GM13977 (cell line): Measurements from ENCODE around the gene DGKE.

Source experiments
- DNase-seq: peaks from one replicate; pipeline ENCODE4 v3.0.0; 2012; ENCODE audit warnings: low spot score
- CTCF ChIP-seq: IDR thresholded peaks from 2 replicates; pipeline ENCODE4 v1.5.1; 2012; ENCODE audit warnings: mild to moderate bottlenecking, control low read depth; ENCODE audit not compliant: insufficient read depth; ENCODE audit errors: extremely low read depth, missing control alignments
- in situ Hi-C: fragments of 300-500 bp; cut with MboI; formaldehyde crosslinking; loops from one replicate; pipeline ENCODE4 v1.12.0; 2022; ENCODE audit warnings: low sequenced_read_pairs, low pct_unique_long_range_greater_than_20kb, mixed read lengths, inconsistent platforms; ENCODE audit not compliant: unreplicated experiment

Gene DGKE

GRCh38 chr17:56833809-56834379 is at the start of gene DGKE, which contains the start of gene C17orf67:
TSS of gene DGKE (plus strand) at chr17:56834151. CDS start at chr17:56834796, 645 bp downstream.
TSS of gene C17orf67 (minus strand) at chr17:56833920. CDS start at chr17:56815810, 18,110 bp downstream.
- TF ChIP-seq CTCF, result no peak
- in situ Hi-C loops, result no loop called here
- DNase-seq, result peak; percentile 99

DNA sequence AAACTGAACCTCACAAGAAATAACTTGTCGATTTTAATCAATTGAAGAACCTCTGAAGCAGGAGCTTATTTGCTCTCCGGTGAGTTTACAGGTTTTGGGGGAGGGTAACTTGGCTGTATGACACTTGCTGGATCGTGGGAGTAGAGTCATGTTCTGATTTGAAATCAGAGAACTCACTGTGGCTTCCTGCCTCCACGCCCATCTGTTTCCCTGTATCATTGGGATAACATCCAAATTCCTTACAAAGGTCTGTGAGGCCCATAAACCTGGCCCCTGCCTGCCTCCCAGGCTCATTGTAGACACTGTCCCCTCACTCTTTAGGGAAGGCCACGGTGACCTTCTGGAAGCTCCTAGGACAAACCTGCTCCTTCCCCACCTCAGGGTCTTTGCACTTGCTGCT is 48.5 kb upstream of the DGKE start:
- in situ Hi-C loops, result no loop called here
- TF ChIP-seq CTCF, result no peak
- DNase-seq, result no peak

GRCh38 chr17:56785997-56786680 is 47.8 kb upstream of the DGKE start:
- in situ Hi-C loops, result no loop called here
- no peak for DNase-seq
- no peak for TF ChIP-seq CTCF

GRCh38 chr17:56786989-56787482 is 46.9 kb upstream of the DGKE start:
- no peak for TF ChIP-seq CTCF
- DNase-seq, result no peak

GRCh38 chr17:56792267-56792666 is 41.7 kb upstream of the DGKE start:
- no peak for TF ChIP-seq CTCF
- in situ Hi-C loops, result no loop called here
- DNase-seq, result no peak

More at GRCh38 chr17:56786989-56787482, 46.9 kb upstream of the DGKE start:
- in situ Hi-C loops, result no loop called here

- TF ChIP-seq CTCF, result no peak
- in situ Hi-C loops, result no loop called here
- no peak for DNase-seq
Observed at GRCh38 chr17:56793531-56793930, 40.4 kb upstream of the DGKE start.
